GM12875 (cell line): ENCODE results near the gene AFG1L.

ENCODE experiments used
- H3K4me3 ChIP-seq: one replicate; pipeline ENCODE4 v1.5.1; 2011; ENCODE audit warnings: low read depth, low read length, control low read depth
- CTCF ChIP-seq: IDR thresholded peaks from 2 replicates; pipeline ENCODE4 v1.5.1; 2011; ENCODE audit warnings: low read depth, mild to moderate bottlenecking, control low read depth, inconsistent platforms, low read length, moderate library complexity, borderline replicate concordance; ENCODE audit not compliant: insufficient read depth

Gene AFG1L

GRCh38 chr6:108331982-108332381 lies 37.1 kb downstream of the AFG1L start:
- no peak overlapping the region for H3K4me3 ChIP-seq
- no peak for TF ChIP-seq CTCF

GRCh38 chr6:108336971-108337370 lies 42.1 kb downstream of the AFG1L start:
- TF ChIP-seq CTCF, result no peak

GRCh38 chr6:108337721-108338120 lies 42.9 kb downstream of the AFG1L start:
- no peak for TF ChIP-seq CTCF

More at GRCh38 chr6:108336971-108337370, 42.1 kb downstream of the AFG1L start:
- H3K4me3 ChIP-seq, result no peak overlapping the region

GRCh38 chr6:108341372-108341771 lies 46.5 kb downstream of the AFG1L start:
- no peak for TF ChIP-seq CTCF
- no peak overlapping the region for H3K4me3 ChIP-seq

More at GRCh38 chr6:108337721-108338120, 42.9 kb downstream of the AFG1L start:
- no peak overlapping the region for H3K4me3 ChIP-seq

- no peak for TF ChIP-seq CTCF
- H3K4me3 ChIP-seq, result no peak overlapping the region
Observed at GRCh38 chr6:108343894-108344293, 49.0 kb downstream of the AFG1L start.

GRCh38 chr6:108348655-108349349 lies 53.9 kb downstream of the AFG1L start:
- no peak overlapping the region for H3K4me3 ChIP-seq
- no peak for TF ChIP-seq CTCF

GRCh38 chr6:108350528-108350927 lies 55.7 kb downstream of the AFG1L start:
- H3K4me3 ChIP-seq, result no peak overlapping the region
- TF ChIP-seq CTCF, result no peak
